Activated CD4-positive, alpha-beta T cell treated with anti-CD3 and anti-CD28 coated beads for 36 hours (primary cell): ENCODE measurements around the gene PTCH2. TPM values are rescaled to one million over a fixed set of nuclear protein-coding genes. Genes with fewer than 3 reads are reported as not detected.

Experiments used
- ATAC-seq: fragments of 200-7000 bp; cut with Tn5 transposase; one replicate; pipeline ENCODE4 v1.10.0; 2021; ENCODE audit warnings: mild to moderate bottlenecking, moderate library complexity
- CTCF ChIA-PET: fragments of 350-600 bp; sonication (Branson Sonifier 250); formaldehyde crosslinking; loops from one replicate; lab custom pipeline; 2021; ENCODE audit warnings: antibody characterized with exemption; lab: Charles Lee
- POLR2A ChIA-PET: fragments of 350-600 bp; sonication (Branson Sonifier 250); formaldehyde crosslinking; loops from one replicate; lab custom pipeline; 2021; ENCODE audit warnings: antibody characterized with exemption, inconsistent platforms; lab: Charles Lee
- DNase-seq: peaks from one replicate; pipeline ENCODE4 v3.0.0-alpha.2; 2020
- H3K27ac Mint-ChIP-seq: one replicate; pipeline ENCODE4 v1.8.0; 2021; ENCODE audit warnings: mixed read lengths
- H3K27me3 Mint-ChIP-seq: one replicate; pipeline ENCODE4 v1.8.0; 2021; ENCODE audit warnings: mixed read lengths
- H3K36me3 Mint-ChIP-seq: one replicate; pipeline ENCODE4 v1.8.0; 2021; ENCODE audit warnings: low read depth, mixed read lengths
- H3K4me1 Mint-ChIP-seq: one replicate; pipeline ENCODE4 v1.8.0; 2021; ENCODE audit warnings: mixed read lengths
- H3K4me3 Mint-ChIP-seq: one replicate; pipeline ENCODE4 v1.8.0; 2021; ENCODE audit warnings: mild to moderate bottlenecking, moderate library complexity, mixed read lengths
- H3K9me3 Mint-ChIP-seq: one replicate; pipeline ENCODE4 v1.8.0; 2021; ENCODE audit warnings: low read depth, mixed read lengths
- intact Hi-C, 2 experiments: fragments of 100-400 bp; cut with DNase I in 1 of 2; cut with micrococcal nuclease in 1 of 2; formaldehyde crosslinking; loops; one replicate each; pipeline versions ENCODE4 v1.14.2 to v1.15.1; 2022 to 2024; cut with DNase I, micrococcal nuclease
- total RNA-seq, 2 experiments: library from RNA; stranded (reverse); gene quantifications; one replicate each; pipeline ENCODE4 v1.2.3, GENCODE V29; 2021

The PTCH2 gene
- total RNA-seq, 2 experiments from 2014 or later, result 0.37 to 0.69 TPM

DNA sequence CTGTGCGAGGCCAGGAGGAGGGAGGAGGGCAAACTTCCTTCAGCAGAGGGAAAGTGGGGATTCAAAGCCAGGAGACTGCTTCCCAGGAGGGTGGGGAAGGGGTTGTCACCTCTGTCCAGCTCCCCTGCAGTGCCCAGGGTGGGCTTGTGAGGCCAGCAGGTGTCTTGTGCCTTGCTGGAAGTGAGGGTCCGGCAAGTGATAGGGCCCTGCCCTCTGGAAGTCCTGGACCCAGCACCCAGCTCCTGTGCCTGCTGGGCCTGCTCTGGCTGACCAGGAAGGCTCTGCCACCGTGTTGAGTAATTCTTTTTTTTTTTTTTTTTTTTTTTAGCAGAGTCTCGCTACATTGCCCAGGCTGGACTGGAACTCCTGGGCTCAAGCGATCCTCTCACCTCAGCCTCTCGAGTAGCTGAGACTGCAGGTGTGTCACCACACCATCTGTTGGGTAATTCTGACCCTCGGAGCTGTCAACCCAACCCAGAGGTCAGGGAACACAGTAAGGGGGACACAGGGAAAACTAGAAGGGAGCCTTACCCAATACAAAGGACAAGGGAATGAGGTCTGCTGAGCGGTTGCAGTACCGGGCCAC, 56.1 kb downstream of the PTCH2 start:
- DNase-seq (no peak), ATAC-seq (no peak)
- Mint-ChIP-seq H3K27me3 (no peaks in the 10 kb centered on the region), H3K36me3 (peaks cover 9% of the 10 kb centered on the region), H3K27ac (peak overlapping the region; percentile 69), H3K4me1 (peaks cover 29% of the 10 kb centered on the region), H3K4me3 (peak overlapping the region; percentile 66), H3K9me3 (no peaks in the 10 kb centered on the region)
- POLR2A ChIA-PET, result interaction anchor here (0.6 to 3.2 kb wide), 7 partner anchors 10 to 65 kb away, joined by 3 to 29 read pairs (median 5); partner anchors contain the start of genes PLK3 and RPS8
- CTCF ChIA-PET, result interaction anchor here (0.5 to 2.3 kb wide), 5 partner anchors 11 to 56 kb away, joined by 3 to 13 read pairs (median 4); partner anchors contain the start of genes RNU5D-1 and RPS8
- intact Hi-C loops, result loop anchor here (1.0 to 5.0 kb wide), 4 partner anchors 32 to 225 kb away; partner anchors contain the start of genes HECTD3 (in 1 of the 2) and UROD (in 1 of the 2)

DNA sequence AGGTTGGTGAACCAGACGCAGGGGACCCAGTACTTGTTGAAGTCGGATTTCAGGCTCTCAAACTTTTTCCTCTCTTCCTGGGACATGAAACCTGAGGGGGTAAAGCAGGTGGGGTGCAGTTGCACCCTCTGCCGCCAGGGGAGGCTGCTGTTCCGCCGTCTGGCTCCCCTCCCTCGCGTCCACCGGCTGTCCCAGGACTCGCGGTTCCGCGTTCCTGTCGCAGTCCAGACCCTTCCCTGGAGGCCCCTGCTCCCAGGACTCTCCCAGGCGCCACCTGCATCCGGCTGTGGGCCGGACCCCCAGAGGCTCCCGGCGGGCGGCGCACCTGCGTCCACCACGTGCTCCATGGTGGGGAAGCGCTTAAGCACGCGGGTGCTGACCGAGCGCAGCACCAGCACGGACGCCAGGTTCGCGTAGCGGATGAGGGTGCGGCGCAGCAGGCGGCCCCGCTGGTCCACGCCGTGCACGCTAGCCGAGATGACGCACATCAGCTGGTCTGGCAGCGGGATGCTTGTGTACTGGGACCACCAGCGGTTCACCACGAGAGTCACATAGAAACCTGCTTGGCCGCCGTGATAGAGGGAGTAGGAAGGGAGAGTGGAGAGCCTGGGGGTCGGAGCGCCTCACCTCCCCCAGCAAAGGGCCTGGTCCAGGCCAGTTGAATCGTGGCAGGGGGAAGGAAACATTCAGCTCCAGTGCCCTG, 56.8 kb downstream of the PTCH2 start:
- Mint-ChIP-seq H3K27me3 (no peaks in the 10 kb centered on the region), H3K9me3 (no peaks in the 10 kb centered on the region), H3K27ac (peak overlapping the region; percentile 69), H3K4me1 (peaks cover 31% of the 10 kb centered on the region), H3K36me3 (peaks cover 16% of the 10 kb centered on the region), H3K4me3 (peak overlapping the region; percentile 66)
- ATAC-seq (peak; percentile 73), DNase-seq (peak; percentile 85)
- ChIA-PET CTCF (interaction anchor here (0.5 to 3.3 kb wide), 14 partner anchors 11 to 703 kb away, joined by 3 to 13 read pairs (median 4); partner anchors contain the start of genes BTBD19, RNU5D-1 and RPS8), POLR2A (interaction anchor here (0.6 to 3.2 kb wide), 7 partner anchors 10 to 64 kb away, joined by 3 to 29 read pairs (median 5); partner anchors contain the start of genes PLK3, RNU5D-1 and RPS8)
- intact Hi-C loops, result loop anchor here (1.0 to 5.0 kb wide), 4 partner anchors 33 to 226 kb away; partner anchors contain the start of genes HECTD3 (in 1 of the 2) and UROD (in 1 of the 2)

DNA sequence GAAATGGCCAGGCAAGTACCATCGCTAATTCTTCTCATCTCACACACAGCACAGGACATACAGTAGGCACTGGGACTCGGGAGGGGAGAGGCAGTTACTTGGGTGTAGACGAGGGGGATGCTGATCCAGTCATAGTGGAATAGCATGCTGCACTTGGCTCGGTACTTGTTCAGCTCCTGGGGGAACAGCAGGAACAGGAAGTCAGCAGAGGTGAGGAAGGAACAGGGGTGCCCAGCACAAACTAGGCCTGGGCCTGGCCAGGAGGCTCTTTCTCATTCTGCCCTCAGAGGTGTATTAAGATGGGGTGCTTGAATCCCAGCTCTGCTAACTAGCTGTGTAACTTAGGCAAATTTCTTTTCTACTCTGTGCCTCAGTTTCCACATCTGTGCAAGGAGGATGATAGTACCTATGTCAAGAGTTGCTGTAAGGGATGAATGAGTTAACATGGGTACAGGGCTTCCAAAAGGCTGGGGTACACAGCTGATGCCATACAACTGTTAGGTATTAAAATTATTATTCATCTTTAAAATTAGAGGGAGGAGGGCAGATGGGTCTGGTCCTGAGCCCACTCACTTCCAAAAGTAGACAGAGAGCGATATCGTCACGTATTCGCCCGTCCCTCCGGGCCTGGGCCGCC, 57.4 kb downstream of the PTCH2 start:
- intact Hi-C loops, result loop anchor here (1.0 to 5.0 kb wide), 4 partner anchors 34 to 227 kb away; partner anchors contain the start of genes HECTD3 (in 1 of the 2) and UROD (in 1 of the 2)
- ATAC-seq, result no peak
- ChIA-PET CTCF (interaction anchor here (0.7 to 3.3 kb wide), 17 partner anchors 10 to 703 kb away, joined by 3 to 13 read pairs (median 4); partner anchors contain the start of genes BTBD19, RNU5D-1 and RPS8), POLR2A (interaction anchor here (1.3 to 3.2 kb wide), 5 partner anchors 10 to 64 kb away, joined by 13 to 29 read pairs (median 16); partner anchors contain the start of genes RNU5D-1 and RPS8)
- no peak for DNase-seq
- Mint-ChIP-seq H3K4me3 (peak overlapping the region; percentile 66), H3K27me3 (no peaks in the 10 kb centered on the region), H3K9me3 (no peaks in the 10 kb centered on the region), H3K27ac (peak overlapping the region; percentile 69), H3K4me1 (peaks cover 34% of the 10 kb centered on the region), H3K36me3 (peaks cover 22% of the 10 kb centered on the region)

DNA sequence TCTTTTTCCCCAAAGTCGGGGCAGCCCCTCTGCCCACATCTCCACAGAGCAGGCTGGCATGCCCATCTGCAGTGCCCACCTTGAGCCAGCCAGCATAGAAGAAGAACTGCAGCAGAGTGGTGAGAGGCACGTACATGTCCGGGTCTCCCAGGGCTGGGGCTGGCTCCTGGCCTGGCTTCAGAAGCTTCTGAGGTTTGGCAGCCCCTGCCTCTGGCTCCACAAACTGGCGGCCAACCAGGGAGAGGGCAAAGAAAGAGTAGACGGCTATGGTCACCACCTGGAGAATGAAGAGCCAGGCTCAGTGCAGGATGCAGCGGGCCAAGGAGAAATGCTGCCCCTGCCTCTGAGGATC, 58.0 kb downstream of the PTCH2 start:
- Mint-ChIP-seq H3K9me3 (no peaks in the 10 kb centered on the region), H3K27me3 (no peaks in the 10 kb centered on the region), H3K36me3 (peaks cover 28% of the 10 kb centered on the region), H3K4me3 (peak overlapping the region; percentile 54), H3K27ac (peak overlapping the region; percentile 60), H3K4me1 (peaks cover 37% of the 10 kb centered on the region)
- DNase-seq (no peak), ATAC-seq (no peak)
- ChIA-PET POLR2A (interaction anchor here (1.0 to 2.9 kb wide), 8 partner anchors 10 to 226 kb away, joined by 3 to 18 read pairs (median 10); partner anchors contain the start of genes HECTD3, PLK3, RNU5D-1 and RPS8), CTCF (interaction anchor here (0.7 to 3.3 kb wide), 23 partner anchors 9 to 706 kb away, joined by 3 to 13 read pairs (median 4); partner anchors contain the start of genes BTBD19, HECTD3, RNU5D-1 and RPS8)
- intact Hi-C loops, result loop anchor here in 1 of 2 experiments (5.0 kb wide), 1 partner anchor 227 kb away; the partner anchor contains the start of genes HECTD3 and UROD

DNA sequence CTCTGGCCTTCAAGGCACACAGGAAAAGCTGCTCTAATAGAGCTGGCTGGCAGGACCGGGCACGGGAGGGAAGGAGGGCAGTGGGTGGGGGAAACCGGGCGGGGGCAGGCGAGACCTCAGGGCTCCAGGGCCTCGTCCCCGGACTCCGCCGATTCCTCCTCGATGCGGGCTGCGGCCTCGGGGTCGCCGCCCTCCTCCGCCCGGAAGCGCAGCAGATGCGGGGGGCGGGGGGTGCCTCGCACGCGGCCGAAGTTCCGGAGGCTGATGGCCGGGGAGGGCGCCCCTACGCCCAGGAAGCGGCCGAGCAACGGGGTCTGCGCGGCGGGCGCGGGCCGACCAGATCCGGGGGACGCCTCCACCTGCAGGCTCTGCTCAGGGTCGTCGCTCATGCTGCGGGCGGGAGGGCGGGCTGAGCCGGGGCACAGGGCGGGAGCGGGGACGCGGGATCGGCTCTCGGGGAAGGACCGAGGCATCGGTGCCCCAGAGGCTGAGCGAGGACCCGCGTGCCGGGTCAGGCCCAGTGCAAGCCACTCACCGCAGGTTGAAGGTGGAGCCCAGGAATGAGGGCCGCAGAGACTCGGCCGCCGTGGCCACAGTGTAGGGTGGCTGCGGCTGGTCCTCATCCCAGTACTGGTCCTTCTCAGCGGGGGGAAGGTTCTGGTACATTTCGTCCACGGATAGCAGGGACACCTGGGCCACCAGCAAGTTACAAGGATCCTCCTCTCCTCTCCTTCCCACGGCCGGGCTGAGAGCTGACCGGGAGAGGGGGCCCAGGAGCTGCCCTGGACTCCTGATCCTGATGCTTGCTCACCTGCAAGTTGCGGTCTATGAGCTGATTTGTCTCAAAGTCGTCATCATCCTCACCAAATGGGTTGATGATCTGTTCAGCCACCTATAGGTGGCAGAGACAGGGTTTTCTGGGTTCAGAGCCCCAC, 58.7 kb downstream of the PTCH2 start:
- peak; percentile 46 for ATAC-seq
- CTCF ChIA-PET, result interaction anchor here (0.7 to 3.3 kb wide), 21 partner anchors 9 to 707 kb away, joined by 3 to 13 read pairs (median 4); partner anchors contain the start of genes BTBD19, HECTD3, RNU5D-1 and RPS8
- POLR2A ChIA-PET, result interaction anchor here (0.5 to 2.9 kb wide), 10 partner anchors 9 to 246 kb away, joined by 3 to 18 read pairs (median 5); partner anchors contain the start of genes HECTD3, PLK3, RNU5D-1 and RPS8
- no peaks in the 10 kb centered on the region for H3K27me3 Mint-ChIP-seq
- intact Hi-C loops, result loop anchor here (1.0 to 5.0 kb wide), 2 partner anchors 9 to 228 kb away; partner anchors contain the start of genes HECTD3 (in 1 of the 2), RPS8 (in 1 of the 2) and UROD (in 1 of the 2)
- H3K4me3 Mint-ChIP-seq, result peak overlapping the region; percentile 56
- no peaks in the 10 kb centered on the region for H3K9me3 Mint-ChIP-seq
- peak; percentile 50 for DNase-seq
- peaks cover 37% of the 10 kb centered on the region for H3K4me1 Mint-ChIP-seq
- peaks cover 34% of the 10 kb centered on the region for H3K36me3 Mint-ChIP-seq
- peak overlapping the region; percentile 60 for H3K27ac Mint-ChIP-seq

DNA sequence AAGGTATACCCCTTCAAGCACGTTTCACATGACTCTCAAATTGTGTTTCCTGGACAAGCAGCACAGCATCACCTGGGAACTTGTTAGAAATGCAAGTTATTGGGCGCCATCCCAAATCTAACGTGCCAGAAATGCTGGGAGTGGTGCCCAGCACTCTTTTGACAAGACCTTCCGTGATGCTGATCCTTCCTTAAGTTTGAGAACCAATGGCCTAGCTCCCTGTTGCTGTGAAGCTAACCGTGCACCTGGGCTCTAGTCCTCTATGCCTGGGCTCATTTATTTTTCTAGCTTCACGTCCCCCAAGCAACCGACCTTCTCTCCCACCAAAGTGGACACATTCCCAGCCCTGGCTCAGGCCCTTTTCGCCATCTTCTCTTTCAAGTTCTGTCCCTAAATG, 59.4 kb downstream of the PTCH2 start:
- Mint-ChIP-seq H3K36me3 (peaks cover 40% of the 10 kb centered on the region), H3K9me3 (no peaks in the 10 kb centered on the region), H3K27ac (peak overlapping the region; percentile 27), H3K27me3 (no peaks in the 10 kb centered on the region), H3K4me1 (peaks cover 43% of the 10 kb centered on the region), H3K4me3 (peak overlapping the region; percentile 56)
- ChIA-PET CTCF (interaction anchor here (0.9 to 3.3 kb wide), 10 partner anchors 9 to 227 kb away, joined by 3 to 13 read pairs (median 4); partner anchors contain the start of genes BTBD19, HECTD3 and RNU5D-1), POLR2A (interaction anchor here (1.0 to 2.9 kb wide), 6 partner anchors 9 to 227 kb away, joined by 3 to 18 read pairs (median 8); partner anchors contain the start of genes HECTD3 and RNU5D-1)
- intact Hi-C loops, result loop anchor here in 1 of 2 experiments (1.0 kb wide), 1 partner anchor 8 kb away; the partner anchor contains the start of gene RPS8
- DNase-seq (no peak), ATAC-seq (no peak)

DNA sequence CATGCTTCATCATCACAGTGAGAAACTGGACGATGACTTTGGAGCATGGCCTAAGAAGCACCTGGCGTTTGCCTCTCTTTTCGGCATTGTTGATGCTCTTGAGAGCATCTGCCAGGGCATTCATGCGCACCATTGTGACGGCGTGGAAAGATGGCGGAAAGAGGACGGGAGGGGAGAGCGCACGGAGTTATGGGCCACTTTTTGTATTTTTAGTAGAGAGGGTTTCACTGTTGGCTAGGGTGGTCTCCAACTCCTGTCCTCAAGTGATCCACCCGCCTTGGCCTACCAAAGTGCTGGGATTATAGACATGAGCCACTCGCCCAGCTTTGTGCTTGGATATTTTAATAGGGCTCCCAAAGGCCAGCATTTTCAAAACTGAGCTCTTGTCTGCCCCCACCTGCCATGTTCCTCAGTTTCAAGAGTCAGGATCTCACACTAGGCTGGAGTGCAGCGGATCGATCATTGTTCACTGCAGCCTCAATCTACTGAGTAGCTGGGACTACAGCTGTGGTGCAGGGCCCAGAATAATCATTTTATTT, 62.4 kb downstream of the PTCH2 start:
- ATAC-seq (no peak), DNase-seq (no peak)
- intact Hi-C loops, result no loop called here
- Mint-ChIP-seq H3K4me1 (peaks cover 50% of the 10 kb centered on the region), H3K27me3 (no peaks in the 10 kb centered on the region), H3K4me3 (no peak overlapping the region), H3K27ac (no peak overlapping the region), H3K36me3 (peaks cover 70% of the 10 kb centered on the region), H3K9me3 (no peaks in the 10 kb centered on the region)
- CTCF ChIA-PET, result interaction anchor here (0.6 to 1.0 kb wide), 5 partner anchors 10 to 1838 kb away, joined by 3 to 5 read pairs (median 3); partner anchors contain the start of genes ARMH1, PLK3 and TMEM53
- POLR2A ChIA-PET, result interaction anchor here (0.6 to 2.1 kb wide), 6 partner anchors 9 to 59 kb away, joined by 3 to 11 read pairs (median 4); partner anchors contain the start of gene BTBD19

DNA sequence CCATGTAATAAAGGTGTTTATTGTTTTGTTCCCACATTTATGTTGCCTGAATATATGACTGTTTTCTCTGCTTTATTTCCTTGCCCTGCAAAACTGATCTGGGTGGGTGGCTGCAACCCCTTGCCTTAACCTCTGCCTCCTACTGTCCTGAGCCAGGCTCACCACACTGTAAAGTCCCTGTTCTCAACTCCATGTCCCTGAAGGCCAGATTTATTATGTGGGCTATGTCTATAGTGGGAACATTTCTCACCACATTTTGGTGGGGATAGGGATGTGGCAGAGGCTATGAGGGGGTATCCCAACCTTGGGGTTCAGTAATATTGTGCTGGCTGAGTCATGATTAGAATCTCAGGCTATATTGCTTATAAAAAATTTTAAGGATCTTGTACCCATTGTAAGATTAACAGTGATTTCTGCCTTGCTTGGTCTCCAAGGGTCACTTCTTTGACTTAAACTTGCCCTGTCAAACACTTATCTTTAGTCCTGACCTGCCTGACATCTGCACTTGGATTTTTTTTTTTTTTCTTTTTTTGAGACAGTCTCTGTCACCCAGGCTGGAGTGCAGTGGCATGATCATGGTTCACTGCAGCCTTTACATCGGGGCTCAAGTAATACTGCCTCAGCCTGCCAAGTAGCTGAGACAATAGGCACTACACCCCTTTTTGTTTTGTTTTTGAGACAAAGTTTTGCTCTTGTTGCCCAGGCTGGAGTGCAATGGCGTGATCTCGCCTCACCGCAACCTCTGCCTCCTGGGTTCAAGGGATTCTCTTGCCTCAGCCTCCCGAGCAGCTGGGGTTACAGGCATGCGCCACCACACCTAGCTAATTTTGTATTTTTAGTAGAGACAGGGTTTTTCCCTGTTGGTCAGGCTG, 64.1 kb downstream of the PTCH2 start:
- ChIA-PET POLR2A (interaction anchor here (0.6 kb wide), 2 partner anchors 47 to 299 kb away, joined by 3 to 4 read pairs; no protein-coding TSS in a partner anchor), CTCF (interaction anchor here (0.7 kb wide), 1 partner anchor 25 kb away, joined by 3 read pairs; no protein-coding TSS in a partner anchor)
- Mint-ChIP-seq H3K27me3 (no peaks in the 10 kb centered on the region), H3K4me1 (peaks cover 46% of the 10 kb centered on the region), H3K36me3 (peaks cover 76% of the 10 kb centered on the region), H3K4me3 (peak overlapping the region; percentile 96), H3K27ac (peak overlapping the region; percentile 84), H3K9me3 (no peaks in the 10 kb centered on the region)
- intact Hi-C loops, result loop anchor here in 1 of 2 experiments (5.0 kb wide), 2 partner anchors 713 to 743 kb away; partner anchors contain the start of genes PRDX1 and TESK2
- ATAC-seq, result no peak
- no peak for DNase-seq
